ENCODE results near the gene NRG2.

The NRG2 gene

DNA sequence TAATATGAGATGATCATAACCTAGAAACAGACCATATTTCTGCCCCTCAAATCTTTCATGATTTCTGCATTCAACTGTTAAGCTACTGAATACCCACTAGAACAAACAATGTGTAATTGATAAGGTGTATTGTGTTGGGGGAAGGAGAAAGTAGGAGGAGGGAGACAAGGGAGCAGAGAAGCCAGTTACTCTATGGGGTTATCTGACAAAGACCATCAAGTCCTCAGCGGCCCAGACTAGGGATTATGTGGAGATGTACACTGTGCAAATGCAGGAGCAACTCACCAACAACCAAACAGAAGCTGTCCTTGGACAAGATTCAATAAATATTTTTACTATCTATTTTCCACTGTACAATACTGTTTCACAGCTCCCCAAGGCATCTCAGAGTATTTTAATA lies 2.7 kb downstream of the NRG2 start:
- DNase-seq: no peak

- peak; percentile 47 to 58 (median 48) for DNase-seq
Measured at GRCh38 chr5:140039561-140039960, 3.5 kb downstream of the NRG2 start.

DNA sequence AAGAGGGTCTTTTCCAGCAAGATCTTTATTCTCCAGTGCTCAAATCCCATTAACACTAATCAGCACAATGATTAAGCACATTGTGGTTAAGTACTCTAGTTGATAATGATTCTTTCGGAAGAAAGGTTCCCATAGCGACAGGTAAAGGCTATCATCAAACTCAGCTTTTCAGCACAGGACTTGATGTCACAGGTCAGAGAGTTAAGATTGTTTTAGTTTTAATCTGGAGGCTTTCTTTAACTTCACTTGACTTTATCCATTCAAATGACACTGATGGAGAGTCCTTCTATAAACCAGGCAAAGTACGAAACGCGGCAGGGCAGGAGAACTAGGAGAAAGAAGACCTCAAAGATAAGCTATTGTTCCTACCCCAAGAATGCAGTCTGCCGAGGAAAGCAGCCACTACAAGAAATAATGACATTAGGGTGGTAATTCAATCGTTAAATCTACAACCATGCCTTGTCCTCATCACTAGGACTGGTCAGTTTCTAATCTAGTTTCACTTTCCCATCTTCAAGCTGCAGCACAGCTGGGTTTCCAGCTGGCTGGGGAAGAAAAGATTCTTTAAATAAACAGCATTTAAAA lies 4.6 kb downstream of the NRG2 start:
- peak in 1 of 4 experiments; percentile 9 for DNase-seq

- DNase-seq: no peak
Measured at GRCh38 chr5:140037012-140037411, 6.1 kb downstream of the NRG2 start.

DNA sequence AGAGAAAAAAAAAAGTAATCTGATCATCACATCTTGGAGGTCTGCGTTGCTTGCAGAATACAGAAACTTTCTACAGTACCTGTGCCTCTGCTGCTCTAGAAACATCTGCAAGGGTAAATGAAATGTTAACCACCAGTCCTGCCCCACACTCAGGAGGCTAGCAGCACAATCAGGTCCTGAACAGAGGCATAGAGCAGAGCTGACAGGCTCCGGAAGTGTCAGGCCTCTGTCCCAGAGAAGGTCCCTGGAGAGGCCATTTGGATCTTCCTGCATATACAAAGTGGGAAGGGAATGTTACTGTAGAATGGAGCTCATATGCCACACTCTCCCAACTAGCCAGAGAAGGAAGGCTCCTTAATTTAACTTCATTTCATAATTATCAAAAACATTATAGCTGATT lies 7.2 kb downstream of the NRG2 start:
- no peak for DNase-seq

DNA sequence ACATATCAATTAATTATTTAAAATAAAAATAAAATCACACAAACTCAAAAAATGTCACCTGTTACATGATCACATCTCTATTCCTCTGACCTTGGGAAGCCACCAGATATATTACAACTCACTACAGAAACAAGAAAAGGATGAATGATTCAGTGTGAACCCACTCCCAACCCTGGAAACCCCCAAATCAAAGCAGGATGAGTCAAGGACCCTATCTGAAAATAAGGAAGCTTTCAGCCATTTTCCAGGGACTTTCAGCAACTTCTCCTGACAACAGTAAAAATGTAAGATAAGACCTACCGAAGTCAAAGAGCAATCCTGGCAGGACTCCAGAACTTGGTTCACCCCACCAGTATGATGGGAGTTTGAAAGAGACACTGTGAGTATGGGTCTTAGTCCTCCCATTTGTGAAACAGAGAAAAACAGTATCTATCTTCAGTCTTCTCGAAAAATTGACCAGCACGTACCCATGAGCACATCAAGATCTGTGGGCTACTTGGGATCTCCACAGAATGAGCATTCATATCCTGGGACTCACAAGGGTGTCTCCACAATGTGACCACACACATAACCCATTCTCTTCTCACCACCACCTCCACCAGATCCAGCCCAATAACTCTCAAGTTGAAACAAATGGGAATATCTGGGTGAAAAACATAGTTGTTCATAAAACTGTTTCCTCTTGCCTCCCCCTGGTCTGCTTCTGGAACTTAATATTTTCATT lies 9.9 kb downstream of the NRG2 start:
- peak in 1 of 4 experiments; percentile 5 for DNase-seq

- no peak for DNase-seq
Measured at GRCh38 chr5:140032296-140032695, 10.8 kb downstream of the NRG2 start.

GRCh38 chr5:140027807-140028206 lies 15.3 kb downstream of the NRG2 start:
- no peak for DNase-seq

DNA sequence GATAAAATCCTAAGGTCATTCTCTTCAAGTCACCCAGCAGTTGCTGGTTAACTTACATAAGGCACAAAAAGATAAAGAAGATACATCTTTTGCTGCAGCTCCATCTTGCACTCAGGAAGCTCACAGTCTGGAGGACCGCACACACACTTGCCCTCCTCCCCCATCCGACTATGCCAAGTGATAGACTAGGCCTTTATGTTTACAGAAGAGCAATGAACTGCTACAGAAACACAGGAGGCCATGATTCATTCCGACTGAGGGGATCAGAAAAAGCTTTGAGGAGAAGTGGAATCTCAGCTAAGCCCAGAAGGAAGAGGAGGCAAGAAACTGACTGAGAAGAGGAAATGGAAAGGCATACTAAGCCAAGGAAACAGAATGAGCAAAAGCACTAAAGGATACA lies 17.4 kb downstream of the NRG2 start:
- DNase-seq: no peak

- DNase-seq: no peak
Measured at GRCh38 chr5:140024928-140025327, 18.2 kb downstream of the NRG2 start.

- no peak for DNase-seq
Measured at GRCh38 chr5:140023611-140024191, 19.4 kb downstream of the NRG2 start.

- no peak for DNase-seq
Measured at GRCh38 chr5:140020601-140021177, 22.4 kb downstream of the NRG2 start.

GRCh38 chr5:140018920-140019644 lies 24.0 kb downstream of the NRG2 start:
- no peak for DNase-seq

- no peak for DNase-seq
Measured at GRCh38 chr5:140018517-140018916, 24.6 kb downstream of the NRG2 start.

GRCh38 chr5:140018096-140018481 lies 25.0 kb downstream of the NRG2 start:
- no peak for DNase-seq

- DNase-seq: no peak
Measured at GRCh38 chr5:140017397-140018095, 25.6 kb downstream of the NRG2 start.

DNA sequence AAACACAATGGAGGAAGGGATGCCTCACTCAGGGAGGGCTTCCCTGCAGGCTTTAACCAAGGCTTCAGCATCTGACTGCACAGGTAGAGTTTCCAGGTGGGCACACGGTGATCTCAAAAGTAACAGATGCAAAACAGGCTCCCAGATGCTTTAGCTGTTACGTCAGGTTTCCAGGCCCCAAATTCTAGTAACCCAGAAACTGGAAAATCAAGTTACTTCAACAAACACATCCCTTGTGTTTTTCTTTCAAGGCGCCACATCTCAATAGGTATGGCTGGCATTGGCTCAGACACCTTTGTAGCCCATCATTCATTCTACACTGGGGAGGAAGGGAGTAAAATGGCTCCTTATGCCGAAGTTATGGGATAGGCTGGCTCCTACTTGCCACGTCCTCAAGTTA lies 27.4 kb downstream of the NRG2 start:
- no peak for DNase-seq

DNA sequence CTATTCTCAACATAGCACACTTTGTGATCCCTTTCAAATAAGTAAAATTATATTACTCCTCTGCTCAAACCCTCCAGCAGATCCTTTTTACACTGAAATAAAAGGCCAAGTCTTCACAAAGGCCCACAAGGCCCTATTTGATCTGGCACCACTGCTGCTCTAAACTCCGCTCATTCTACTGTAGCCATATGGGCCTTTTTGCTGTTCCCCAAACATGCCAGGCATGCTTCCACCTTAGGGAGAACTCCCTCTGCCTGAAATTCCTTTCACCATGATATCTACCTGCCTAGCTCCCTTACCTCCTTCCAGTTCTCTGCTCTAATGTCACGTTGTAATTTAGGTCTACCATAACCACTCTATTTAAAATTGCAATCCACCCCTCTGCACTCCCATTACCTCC lies 28.3 kb downstream of the NRG2 start:
- DNase-seq: no peak

- no peak for DNase-seq
Measured at GRCh38 chr5:140013536-140013935, 29.6 kb downstream of the NRG2 start.

DNA sequence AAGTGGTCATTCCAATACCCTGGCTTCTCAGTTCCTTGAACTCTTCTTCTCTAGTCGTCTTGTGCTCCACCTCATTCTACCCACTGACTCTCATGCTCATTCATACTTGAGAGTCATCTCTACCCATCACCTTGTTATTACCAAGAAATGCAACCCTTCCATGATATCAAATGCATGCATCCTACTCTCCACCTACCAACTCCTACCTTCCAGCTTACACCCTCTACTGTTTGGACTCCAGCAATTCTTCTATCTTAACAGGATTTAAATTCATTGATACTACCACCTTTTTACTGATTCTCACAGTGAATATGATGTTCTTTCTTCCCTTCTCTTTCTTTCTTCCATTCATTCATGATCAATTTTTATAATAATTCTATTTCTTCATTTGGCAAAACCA lies 30.7 kb downstream of the NRG2 start:
- DNase-seq: no peak

DNA sequence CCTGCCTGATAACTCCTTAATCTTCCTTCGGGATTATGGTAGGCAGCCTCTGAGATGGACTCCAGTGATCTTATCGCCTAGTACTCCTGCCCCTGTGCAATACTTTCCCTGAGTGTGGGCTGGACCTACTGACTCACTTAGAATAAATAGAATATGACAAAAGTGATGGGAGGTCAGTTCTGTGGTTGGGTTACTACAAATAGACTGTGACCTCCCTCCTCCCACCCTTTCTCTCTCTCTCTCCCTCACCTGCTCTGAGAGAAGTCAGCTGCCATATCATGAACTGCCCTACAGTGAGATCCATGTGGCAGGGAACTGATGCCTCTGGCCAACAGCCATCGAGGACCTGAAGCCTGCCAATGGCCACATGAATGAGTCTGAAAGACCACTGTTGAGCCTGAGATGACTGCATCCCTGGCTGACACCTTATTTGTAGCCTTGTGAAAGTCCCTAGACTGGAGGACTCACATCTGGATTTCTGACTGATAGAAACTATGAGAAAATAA lies 31.7 kb downstream of the NRG2 start:
- peak in 3 of 4 experiments; percentile 22 to 38 (median 23) for DNase-seq

DNA sequence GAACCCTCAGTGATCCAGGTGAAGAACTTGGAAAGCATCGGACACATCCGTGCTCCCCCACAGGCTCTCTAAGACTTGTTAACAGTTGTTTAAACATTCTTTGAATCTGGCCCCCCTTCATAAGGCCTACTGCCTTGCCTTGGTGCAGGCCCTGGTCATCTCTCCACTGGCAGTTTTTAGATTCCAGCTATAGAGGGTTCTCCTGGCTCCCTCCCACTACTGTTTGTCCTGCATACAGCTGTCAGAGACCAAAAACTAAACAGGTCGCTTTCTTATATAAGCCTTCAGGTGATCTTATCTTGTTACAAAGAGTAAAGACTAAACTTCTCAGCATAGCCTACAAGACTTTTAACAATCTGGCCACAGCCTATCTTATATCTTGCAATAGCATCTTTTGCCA lies 32.3 kb downstream of the NRG2 start:
- no peak for DNase-seq
